Measurements from ENCODE around the gene SPATA2L.

The SPATA2L gene

DNA sequence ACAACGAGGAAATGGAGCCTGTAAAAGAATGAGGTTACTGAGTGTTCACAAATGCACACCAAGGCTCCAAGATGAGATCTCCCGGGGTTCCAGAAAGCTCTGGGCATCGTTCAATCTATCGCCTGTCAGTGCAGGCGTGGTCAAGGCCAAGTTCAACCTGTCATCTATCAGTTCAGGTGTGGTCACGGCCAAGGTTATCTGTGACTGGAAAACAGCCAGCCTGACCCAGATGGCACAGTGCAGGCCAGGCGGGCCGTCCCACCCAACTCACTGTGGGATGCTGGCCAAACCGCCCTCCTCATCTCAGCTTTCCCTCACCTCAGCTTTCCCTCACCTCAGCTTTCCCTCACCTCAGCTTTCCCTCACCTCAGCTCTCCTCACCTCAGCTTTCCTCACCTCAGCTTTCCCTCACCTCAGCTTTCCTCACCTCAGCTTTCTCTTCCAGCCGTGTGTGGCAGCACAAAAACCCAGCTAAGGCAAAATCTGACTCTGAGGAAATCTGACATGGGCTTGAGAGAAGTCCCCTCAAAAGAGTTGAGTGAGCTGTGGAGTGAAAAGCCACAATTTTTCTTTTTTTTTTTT lies 46.4 kb downstream of the SPATA2L start:
- no peak overlapping the region for H3K4me3 ChIP-seq (ENCODE audit: low read depth, low read length)
- TF ChIP-seq, protein P1, sequence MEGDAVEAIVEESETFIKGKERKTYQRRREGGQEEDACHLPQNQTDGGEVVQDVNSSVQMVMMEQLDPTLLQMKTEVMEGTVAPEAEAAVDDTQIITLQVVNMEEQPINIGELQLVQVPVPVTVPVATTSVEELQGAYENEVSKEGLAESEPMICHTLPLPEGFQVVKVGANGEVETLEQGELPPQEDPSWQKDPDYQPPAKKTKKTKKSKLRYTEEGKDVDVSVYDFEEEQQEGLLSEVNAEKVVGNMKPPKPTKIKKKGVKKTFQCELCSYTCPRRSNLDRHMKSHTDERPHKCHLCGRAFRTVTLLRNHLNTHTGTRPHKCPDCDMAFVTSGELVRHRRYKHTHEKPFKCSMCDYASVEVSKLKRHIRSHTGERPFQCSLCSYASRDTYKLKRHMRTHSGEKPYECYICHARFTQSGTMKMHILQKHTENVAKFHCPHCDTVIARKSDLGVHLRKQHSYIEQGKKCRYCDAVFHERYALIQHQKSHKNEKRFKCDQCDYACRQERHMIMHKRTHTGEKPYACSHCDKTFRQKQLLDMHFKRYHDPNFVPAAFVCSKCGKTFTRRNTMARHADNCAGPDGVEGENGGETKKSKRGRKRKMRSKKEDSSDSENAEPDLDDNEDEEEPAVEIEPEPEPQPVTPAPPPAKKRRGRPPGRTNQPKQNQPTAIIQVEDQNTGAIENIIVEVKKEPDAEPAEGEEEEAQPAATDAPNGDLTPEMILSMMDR (IDR thresholded peaks at IDR 0.05; ENCODE audit: low read depth, low read length): no peak

DNA sequence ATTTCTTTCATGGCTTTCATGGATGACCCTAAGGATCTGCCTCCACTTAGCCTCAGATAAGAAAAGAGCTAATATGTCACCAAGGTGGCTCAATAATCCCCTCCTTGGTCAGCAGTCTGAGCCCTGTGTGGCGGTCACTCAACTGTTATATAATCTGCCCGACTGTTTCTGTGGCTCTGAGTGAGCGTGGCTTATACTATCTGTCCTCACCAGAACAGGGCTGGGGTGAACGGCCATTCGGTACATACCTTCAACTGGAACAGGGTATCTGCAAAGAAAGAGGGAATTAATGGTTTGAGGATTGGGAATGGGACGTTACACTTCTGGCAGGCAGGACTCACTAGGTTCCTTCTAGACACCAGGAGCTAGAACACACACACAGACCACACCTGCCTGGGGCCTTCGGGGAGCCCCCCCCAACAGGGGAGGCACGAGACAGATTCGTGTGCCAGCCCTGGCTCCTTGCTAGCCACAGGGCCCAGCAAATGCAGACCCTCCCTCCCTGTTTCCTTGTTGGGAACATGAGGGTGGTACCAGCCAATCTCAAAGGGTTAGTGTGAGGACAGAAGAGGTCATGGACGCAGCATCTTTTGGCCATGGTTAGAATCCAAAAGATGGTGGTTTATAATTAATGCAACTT lies 47.7 kb downstream of the SPATA2L start:
- no peak overlapping the region for H3K4me3 ChIP-seq (ENCODE audit: low read depth, low read length)
- TF ChIP-seq, protein P1 (IDR thresholded peaks at IDR 0.05; ENCODE audit: low read depth, low read length): no peak

DNA sequence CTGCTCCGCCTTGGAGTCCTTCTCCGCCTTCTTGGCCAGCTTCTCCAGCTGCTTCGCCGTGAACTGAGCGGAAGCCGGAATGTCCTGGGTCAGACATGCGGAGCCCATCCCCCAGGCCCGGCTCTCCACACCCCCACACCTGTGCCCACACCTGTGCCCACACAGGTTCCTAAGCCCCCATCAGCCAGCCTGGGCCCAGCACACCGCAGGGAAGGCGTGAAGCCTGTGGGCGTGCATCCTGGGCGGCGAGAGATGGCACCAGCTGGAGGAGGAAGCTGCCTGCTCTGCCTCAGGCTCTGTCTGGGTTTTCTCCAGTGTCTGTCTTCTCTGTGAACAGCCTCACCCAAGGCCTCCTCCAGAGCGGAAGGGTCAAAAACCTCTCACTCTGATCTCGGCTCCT lies 49.9 kb downstream of the SPATA2L start:
- H3K4me3 ChIP-seq (ENCODE audit: low read depth, low read length): no peak overlapping the region
- TF ChIP-seq, protein P1 (IDR thresholded peaks at IDR 0.05; ENCODE audit: low read depth, low read length): no peak

DNA sequence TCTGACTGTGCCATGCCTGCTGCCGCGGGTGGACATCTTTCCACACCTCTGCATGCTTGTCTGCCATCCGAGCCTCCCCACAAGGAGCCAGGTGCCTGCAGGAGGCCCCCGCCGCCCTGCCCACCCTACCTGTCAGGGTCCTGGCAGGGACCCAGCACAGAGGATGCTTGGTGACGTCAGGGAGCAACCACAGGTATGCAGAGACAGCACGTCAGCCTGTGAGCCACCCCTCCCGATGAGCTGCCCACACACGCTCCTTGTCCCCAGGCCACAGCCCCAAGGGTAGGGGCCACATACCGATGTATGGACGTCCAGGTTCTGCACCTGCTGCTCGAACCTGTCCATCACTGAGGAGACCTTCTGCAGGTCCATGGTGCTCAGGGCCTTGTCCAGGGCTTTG lies 54.6 kb downstream of the SPATA2L start:
- H3K4me3 ChIP-seq (ENCODE audit: low read depth, low read length): no peak overlapping the region
- TF ChIP-seq, protein P1 (IDR thresholded peaks at IDR 0.05; ENCODE audit: low read depth, low read length): no peak
